HG03565 (cell line): ENCODE results near the gene LMAN1L.
"Not testable (repeated sequence)": the region's sequence is repeated elsewhere in the genome, so short reads cannot be mapped to it uniquely, and the experiment has no call there.

Source experiments
- ATAC-seq: cut with Tn5 transposase; IDR thresholded peaks from one replicate; pipeline ENCODE4 v1.9.1; 2021; ENCODE audit warnings: mild to moderate bottlenecking, moderate library complexity; ENCODE audit not compliant: unreplicated experiment

Gene LMAN1L

GRCh38 chr15:74781431-74782258 is 31.0 kb upstream of the LMAN1L start, which contains the start of gene CSK:
Gene CSK (plus strand): TSS chr15:74782080. CDS start chr15:74798298, 16,218 bp downstream.
- peak; percentile 37 for ATAC-seq

- peak; percentile 7 for ATAC-seq
These were observed 30.2 kb upstream of the LMAN1L start for GRCh38 chr15:74782259-74783071.

- no peak for ATAC-seq
These were observed 29.4 kb upstream of the LMAN1L start for GRCh38 chr15:74783072-74783807.

- no peak for ATAC-seq
These were observed 28.8 kb upstream of the LMAN1L start for GRCh38 chr15:74783808-74784175.

- no peak for ATAC-seq
These were observed 28.0 kb upstream of the LMAN1L start for GRCh38 chr15:74784426-74785193.

- no peak for ATAC-seq
These were observed 27.2 kb upstream of the LMAN1L start for GRCh38 chr15:74785194-74786032.

- ATAC-seq, result not testable (repeated sequence)
These were observed 26.6 kb upstream of the LMAN1L start for GRCh38 chr15:74786081-74786480.

GRCh38 chr15:74786551-74787165 is 26.0 kb upstream of the LMAN1L start:
- no peak for ATAC-seq

GRCh38 chr15:74787251-74788041 is 25.2 kb upstream of the LMAN1L start:
- peak; percentile 36 for ATAC-seq

GRCh38 chr15:74788042-74788682 is 24.5 kb upstream of the LMAN1L start:
- ATAC-seq, result no peak

GRCh38 chr15:74788683-74789151 is 23.9 kb upstream of the LMAN1L start:
- no peak for ATAC-seq

- no peak for ATAC-seq
These were observed 23.4 kb upstream of the LMAN1L start for GRCh38 chr15:74789171-74789631.

- ATAC-seq, result no peak
These were observed 22.9 kb upstream of the LMAN1L start for GRCh38 chr15:74789741-74790079.

GRCh38 chr15:74790080-74790916 is 22.3 kb upstream of the LMAN1L start:
- no peak for ATAC-seq

GRCh38 chr15:74791007-74791406 is 21.6 kb upstream of the LMAN1L start:
- ATAC-seq, result no peak

GRCh38 chr15:74791667-74792066 is 21.0 kb upstream of the LMAN1L start:
- no peak for ATAC-seq
